ENCODE measurements around the gene NUDT13. TPM values are rescaled to one million over a fixed set of nuclear protein-coding genes. Genes with fewer than 3 reads are reported as not detected.

The NUDT13 gene
- total and polyA plus RNA-seq, 9 of the 15 experiments (the other 6 are each of a cell fraction or from before 2014, with no cell fraction given) = 4.7 to 11.1 (median 5.6) TPM

DNA sequence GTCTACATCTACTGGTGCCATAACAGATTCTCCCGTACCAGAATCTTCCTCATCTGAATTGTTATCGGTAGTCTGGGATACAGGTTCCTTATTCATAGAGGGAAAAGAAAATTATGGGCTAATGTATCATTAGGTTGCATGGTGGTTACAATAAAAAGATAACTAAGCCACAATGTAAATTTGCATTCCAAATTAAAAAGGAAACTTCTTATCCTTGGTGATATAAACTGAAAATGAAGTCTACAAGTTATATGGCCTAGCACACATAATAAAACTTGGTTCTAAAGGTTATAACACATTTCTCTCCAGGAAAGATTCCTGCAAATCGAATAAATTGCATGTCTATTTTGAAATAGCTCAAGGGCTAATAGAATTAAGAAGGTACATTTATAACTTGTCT lies 24.5 kb downstream of the NUDT13 start:
- Histone ChIP-seq H3K27ac (ENCODE audit: extremely low read depth, low read depth, low read length) (no peak overlapping the region), H3K9me1 (ENCODE audit: control insufficient read depth, insufficient read depth, low read length) (no peaks in the 10 kb centered on the region), H3K4me2 (ENCODE audit: insufficient read depth, low read length) (no peak overlapping the region), H3K4me1 (replicated peaks in 1 of 2; ENCODE audit: control insufficient read depth in 2 of 2, insufficient read depth in 2 of 2, low read length in 2 of 2) (no peaks in the 10 kb centered on the region), H3K79me2 (ENCODE audit: control insufficient read depth, insufficient read depth, low read length) (no peaks in the 10 kb centered on the region; the same call in 2 of the 3 replicates), H3K27me3 (ENCODE audit: control insufficient read depth in 2 of 2, insufficient read depth in 2 of 2, low read length in 2 of 2) (no peaks in the 10 kb centered on the region), H3K9me3 (replicated peaks; ENCODE audit: control insufficient read depth, insufficient read depth, low read depth, low read length) (no peaks in the 10 kb centered on the region), H3K4me3 (no peak overlapping the region), H4K20me1 (replicated peaks; ENCODE audit: control insufficient read depth, insufficient read depth, low read length) (no peaks in the 10 kb centered on the region), H3K9ac (ENCODE audit: insufficient read depth in 1 of 2, low read depth in 2 of 2, low read length in 2 of 2) (no peak overlapping the region), H3K36me3 (ENCODE audit: control insufficient read depth, insufficient read depth, low read length) (peaks cover 82% of the 10 kb centered on the region), H2AFZ (ENCODE audit: low read depth, low read length) (no peak overlapping the region)
- in situ Hi-C loops (cut with MboI) = no loop called here
- BruUV-seq (replicated peaks) = no TSS peak
- TF ChIP-seq ZNF354B (CRISPR knock-in tag; IDR thresholded peaks at IDR 0.05) = no peak
- no peak for TF ChIP-seq SMAD3 (CRISPR knock-in tag; conservative IDR thresholded peaks at IDR 0.05)
- TF ChIP-seq KAT2B (IDR thresholded peaks at IDR 0.05; ENCODE audit: low read depth, low read length) = no peak
- DNase-seq (ENCODE audit: extremely low read depth in 1 of 4, low spot score in 3 of 4) (no peak), ATAC-seq (no peak), FAIRE-seq (no peak)
- CTCF ChIA-PET (ENCODE audit: low intra/inter-chr PET ratio) = no interaction called here
- POLR2A ChIA-PET = interaction anchor here (0.8 to 2.9 kb wide), 6 partner anchors 9 to 38 kb away, joined by 3 to 9 read pairs (median 4); partner anchors contain the start of gene P4HA1
- 88% methylated on average over 3 of the region's 3 CpGs for WGBS (ENCODE audit: insufficient coverage, low coverage, missing lambda C conversion rate)
- intact Hi-C loops (cut with micrococcal nuclease) = no loop called here

DNA sequence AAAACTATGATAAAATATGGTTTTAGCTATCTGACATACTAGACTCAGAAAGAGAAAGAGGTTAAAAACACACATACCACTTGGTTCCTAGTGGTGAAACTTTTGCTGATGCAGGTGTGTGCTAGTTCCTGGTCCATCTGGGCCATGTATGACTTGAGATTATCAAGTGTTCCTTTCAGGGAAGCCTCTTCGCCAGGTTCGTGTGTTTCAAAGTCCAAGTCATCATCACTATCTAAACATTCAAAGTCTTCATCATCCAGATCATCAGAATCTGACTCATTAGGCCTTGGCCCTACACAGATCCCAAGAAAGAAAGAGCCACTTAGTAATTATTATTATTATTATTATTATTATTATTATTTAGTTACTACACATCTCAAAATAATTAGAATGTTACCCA lies 26.4 kb downstream of the NUDT13 start:
- H3K79me2 ChIP-seq (ENCODE audit: control insufficient read depth, insufficient read depth, low read length) = no peaks in the 10 kb centered on the region; the same call in 2 of the 3 replicates
- H2AFZ ChIP-seq (ENCODE audit: low read depth, low read length) = no peak overlapping the region
- intact Hi-C loops (cut with micrococcal nuclease) (no loop called here), in situ Hi-C loops (cut with MboI) (no loop called here)
- H3K27me3 ChIP-seq (ENCODE audit: control insufficient read depth in 2 of 2, insufficient read depth in 2 of 2, low read length in 2 of 2) = no peaks in the 10 kb centered on the region
- TF ChIP-seq, protein P1, sequence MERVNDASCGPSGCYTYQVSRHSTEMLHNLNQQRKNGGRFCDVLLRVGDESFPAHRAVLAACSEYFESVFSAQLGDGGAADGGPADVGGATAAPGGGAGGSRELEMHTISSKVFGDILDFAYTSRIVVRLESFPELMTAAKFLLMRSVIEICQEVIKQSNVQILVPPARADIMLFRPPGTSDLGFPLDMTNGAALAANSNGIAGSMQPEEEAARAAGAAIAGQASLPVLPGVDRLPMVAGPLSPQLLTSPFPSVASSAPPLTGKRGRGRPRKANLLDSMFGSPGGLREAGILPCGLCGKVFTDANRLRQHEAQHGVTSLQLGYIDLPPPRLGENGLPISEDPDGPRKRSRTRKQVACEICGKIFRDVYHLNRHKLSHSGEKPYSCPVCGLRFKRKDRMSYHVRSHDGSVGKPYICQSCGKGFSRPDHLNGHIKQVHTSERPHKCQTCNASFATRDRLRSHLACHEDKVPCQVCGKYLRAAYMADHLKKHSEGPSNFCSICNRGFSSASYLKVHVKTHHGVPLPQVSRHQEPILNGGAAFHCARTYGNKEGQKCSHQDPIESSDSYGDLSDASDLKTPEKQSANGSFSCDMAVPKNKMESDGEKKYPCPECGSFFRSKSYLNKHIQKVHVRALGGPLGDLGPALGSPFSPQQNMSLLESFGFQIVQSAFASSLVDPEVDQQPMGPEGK (CRISPR knock-in tag; IDR thresholded peaks at IDR 0.05; ENCODE audit: borderline replicate concordance) = no peak
- TF ChIP-seq RBM34 (IDR thresholded peaks at IDR 0.05; ENCODE audit: borderline replicate concordance, insufficient read depth, low read length) (no peak), TRIM28 (IDR thresholded peaks at IDR 0.05) (no peak), ZNF41 (CRISPR knock-in tag; conservative IDR thresholded peaks at IDR 0.05) (no peak), MBD2 (IDR thresholded peaks at IDR 0.05; ENCODE audit: borderline replicate concordance, low read depth) (no peak), SMAD2 (IDR thresholded peaks at IDR 0.05; ENCODE audit: low read depth, low read length) (no peak), PHF21A (IDR thresholded peaks at IDR 0.05; ENCODE audit: borderline replicate concordance, low read depth) (no peak), LARP7 (IDR thresholded peaks at IDR 0.05) (no peak), EHMT2 (IDR thresholded peaks at IDR 0.05) (no peak), SNRNP70 (optimal IDR thresholded peaks at IDR 0.05; ENCODE audit: low read depth, low read length) (no peak), ZNF644 (tag; IDR thresholded peaks at IDR 0.05; ENCODE audit: low read depth) (no peak), DPF2 (IDR thresholded peaks at IDR 0.05) (no peak), MTA1 (IDR thresholded peaks at IDR 0.05; ENCODE audit: borderline replicate concordance) (no peak)
- no peak for FAIRE-seq
- H3K9ac ChIP-seq (ENCODE audit: insufficient read depth in 1 of 2, low read depth in 2 of 2, low read length in 2 of 2) = no peak overlapping the region
- POLR2A ChIA-PET = interaction anchor here (1.0 to 1.1 kb wide), 2 partner anchors 13 to 15 kb away, joined by 3 read pairs; no protein-coding TSS in a partner anchor
- CTCF ChIA-PET (ENCODE audit: low intra/inter-chr PET ratio) = no interaction called here
- H3K9me1 ChIP-seq (ENCODE audit: control insufficient read depth, insufficient read depth, low read length) = no peaks in the 10 kb centered on the region
- no peak overlapping the region for H3K4me3 ChIP-seq
- H4K20me1 ChIP-seq (replicated peaks; ENCODE audit: control insufficient read depth, insufficient read depth, low read length) = no peaks in the 10 kb centered on the region
- 88% methylated on average over 2 of the region's 2 CpGs for WGBS (ENCODE audit: insufficient coverage, low coverage, missing lambda C conversion rate)
- no peak overlapping the region for H3K27ac ChIP-seq (ENCODE audit: extremely low read depth, low read depth, low read length)
- H3K9me3 ChIP-seq (replicated peaks; ENCODE audit: control insufficient read depth, insufficient read depth, low read depth, low read length) = no peaks in the 10 kb centered on the region
- no peak overlapping the region for H3K4me2 ChIP-seq (ENCODE audit: insufficient read depth, low read length)
- no peaks in the 10 kb centered on the region for H3K4me1 ChIP-seq (replicated peaks in 1 of 2; ENCODE audit: control insufficient read depth in 2 of 2, insufficient read depth in 2 of 2, low read length in 2 of 2)
- DNase-seq (ENCODE audit: extremely low read depth in 1 of 4, low spot score in 3 of 4) = no peak
- no peak for ATAC-seq
- peaks cover 79% of the 10 kb centered on the region for H3K36me3 ChIP-seq (ENCODE audit: control insufficient read depth, insufficient read depth, low read length)
- BruUV-seq (replicated peaks) = no TSS peak

All from K562 (cell line).